HT-29 (cell line): ENCODE data around the gene DAPK1. TPM values are rescaled to one million over a fixed set of nuclear protein-coding genes. Genes with fewer than 3 reads are reported as not detected.
"Not testable (repeated sequence)": the region's sequence is repeated elsewhere in the genome, so short reads cannot be mapped to it uniquely, and the experiment has no call there.

Experiments
- DNase-seq: peaks from one replicate; pipeline ENCODE4 v3.0.0-alpha.2; 2015; ENCODE audit warnings: low spot score
- total RNA-seq: library from RNA; depleted of rRNA; stranded (reverse); fragments of >200 nt; shearing (Covaris generic); gene quantifications from 2 replicates; pipeline ENCODE4 v1.2.3, GENCODE V29; 2014

Gene DAPK1
- total RNA-seq, 1 experiment from 2014 or later = 37.1 TPM

DNA sequence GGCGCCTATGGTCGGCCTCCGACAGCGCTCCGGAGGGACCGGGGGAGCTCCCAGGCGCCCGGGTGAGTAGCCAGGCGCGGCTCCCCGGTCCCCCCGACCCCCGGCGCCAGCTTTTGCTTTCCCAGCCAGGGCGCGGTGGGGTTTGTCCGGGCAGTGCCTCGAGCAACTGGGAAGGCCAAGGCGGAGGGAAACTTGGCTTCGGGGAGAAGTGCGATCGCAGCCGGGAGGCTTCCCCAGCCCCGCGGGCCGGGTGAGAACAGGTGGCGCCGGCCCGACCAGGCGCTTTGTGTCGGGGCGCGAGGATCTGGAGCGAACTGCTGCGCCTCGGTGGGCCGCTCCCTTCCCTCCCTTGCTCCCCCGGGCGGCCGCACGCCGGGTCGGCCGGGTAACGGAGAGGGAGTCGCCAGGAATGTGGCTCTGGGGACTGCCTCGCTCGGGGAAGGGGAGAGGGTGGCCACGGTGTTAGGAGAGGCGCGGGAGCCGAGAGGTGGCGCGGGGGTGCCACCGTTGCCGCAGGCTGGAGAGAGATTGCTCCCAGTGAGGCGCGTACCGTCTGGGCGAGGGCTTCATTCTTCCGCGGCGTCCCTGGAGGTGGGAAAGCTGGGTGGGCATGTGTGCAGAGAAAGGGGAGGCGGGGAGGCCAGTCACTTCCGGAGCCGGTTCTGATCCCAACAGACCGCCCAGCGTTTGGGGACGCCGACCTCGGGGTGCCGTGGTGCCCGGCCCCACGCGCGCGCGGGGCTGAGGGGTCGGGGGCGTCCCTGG lies 561 bp downstream of the DAPK1 start:
- peak; percentile 71 for DNase-seq

DNA sequence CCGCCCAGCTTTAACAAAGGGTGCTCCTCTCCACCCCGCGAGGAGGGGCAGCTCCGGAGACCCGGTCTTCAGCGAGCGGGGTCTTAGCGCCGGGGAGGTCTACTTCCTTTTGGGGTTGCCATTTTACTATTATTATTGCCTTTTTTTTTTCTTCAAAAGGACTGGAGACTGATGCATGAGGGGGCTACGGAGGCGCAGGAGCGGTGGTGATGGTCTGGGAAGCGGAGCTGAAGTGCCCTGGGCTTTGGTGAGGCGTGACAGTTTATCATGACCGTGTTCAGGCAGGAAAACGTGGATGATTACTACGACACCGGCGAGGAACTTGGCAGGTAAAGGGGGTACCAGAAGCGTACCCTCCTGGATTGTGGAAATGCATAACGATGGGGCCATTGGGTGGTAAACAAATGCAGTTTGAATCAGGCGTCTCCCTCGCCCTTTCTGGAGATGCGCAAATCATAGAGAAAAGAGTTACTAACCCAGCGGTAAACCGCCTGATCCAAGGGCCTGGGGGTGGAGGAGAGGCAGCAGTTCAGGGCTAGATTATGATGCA lies 1.2 kb downstream of the DAPK1 start:
- DNase-seq = no peak

DNA sequence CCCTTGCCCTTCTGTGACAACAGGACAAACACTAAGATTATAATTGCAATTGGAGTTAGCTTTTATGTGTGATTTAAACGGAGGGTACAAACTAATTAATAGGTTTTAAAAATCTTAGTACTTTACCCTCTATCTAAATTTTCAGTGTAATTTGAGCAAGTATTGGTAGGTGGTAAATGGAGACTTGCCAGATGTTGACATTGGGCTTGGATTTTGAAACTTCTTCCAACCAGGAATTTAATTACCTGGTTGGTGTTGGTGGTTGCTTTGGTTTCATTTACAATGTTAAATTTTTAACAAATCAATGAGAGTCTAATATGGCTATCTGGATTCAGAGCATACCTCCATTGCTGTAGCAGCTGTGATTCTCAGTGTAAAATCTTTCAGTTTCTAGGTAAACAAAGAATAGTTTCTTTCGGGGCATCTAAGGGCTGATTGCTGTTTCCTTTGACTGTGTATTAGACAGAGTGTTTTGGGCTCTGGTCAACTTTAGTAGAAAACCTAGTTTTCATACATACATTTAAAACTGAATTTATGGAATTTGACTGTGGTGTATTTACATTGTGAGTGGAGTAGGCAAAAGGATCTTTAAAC lies 1.9 kb downstream of the DAPK1 start:
- peak; percentile 48 for DNase-seq

DNA sequence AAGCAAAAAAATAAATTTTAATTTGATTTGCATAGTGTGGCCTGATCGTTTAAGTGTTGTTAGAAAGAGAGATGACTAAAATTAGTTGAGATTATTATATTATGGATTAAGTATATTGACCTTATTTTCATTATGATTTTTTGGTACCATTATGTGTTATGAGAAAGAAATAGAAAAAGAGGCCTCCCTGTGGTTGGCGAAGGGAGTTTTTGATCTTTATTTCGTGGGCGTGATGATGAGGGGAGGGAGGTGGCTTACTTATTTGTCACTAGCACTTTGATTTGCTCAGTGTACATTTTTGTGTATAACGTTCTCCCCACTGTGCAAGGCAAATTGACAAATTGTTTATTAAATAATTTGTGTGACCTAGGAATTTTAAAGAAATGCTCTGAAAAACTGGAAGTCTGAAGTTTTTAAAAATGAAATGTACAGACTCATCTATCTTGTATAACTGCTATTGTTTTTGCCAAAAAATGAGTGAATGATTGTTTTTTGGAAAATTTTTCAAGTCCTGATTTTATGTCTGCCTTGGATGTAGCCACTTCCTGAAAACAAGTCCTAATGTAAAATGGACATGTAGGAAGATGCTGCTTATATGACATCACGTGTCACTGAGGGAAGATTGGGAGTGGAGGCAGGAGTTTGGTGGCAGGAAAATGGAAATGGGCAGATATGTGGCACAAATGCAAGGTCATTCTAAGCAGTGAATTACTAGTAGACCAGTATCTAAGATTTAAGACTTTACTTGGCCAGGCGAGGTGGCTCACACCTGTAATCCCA lies 3.0 kb downstream of the DAPK1 start:
- DNase-seq = peak; percentile 34

DNA sequence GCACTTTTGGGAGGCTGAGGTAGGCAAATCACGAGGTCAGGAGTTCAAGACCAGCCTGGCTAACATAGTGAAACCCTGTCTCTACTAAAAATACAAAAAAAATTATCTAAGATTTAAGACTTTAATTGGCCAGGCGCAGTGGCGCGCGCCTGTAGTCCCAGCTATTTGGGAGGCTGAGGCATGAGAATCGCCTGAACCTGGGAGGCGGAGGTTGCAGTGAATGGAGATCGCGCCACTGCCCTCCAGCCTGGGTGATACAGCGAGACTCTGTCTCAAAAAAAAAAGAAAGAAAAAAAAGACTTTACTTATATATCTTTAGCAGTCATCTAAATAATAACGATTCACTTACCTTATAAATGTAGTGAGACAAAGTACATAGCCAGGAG lies 3.6 kb downstream of the DAPK1 start:
- not testable (repeated sequence) for DNase-seq

DNA sequence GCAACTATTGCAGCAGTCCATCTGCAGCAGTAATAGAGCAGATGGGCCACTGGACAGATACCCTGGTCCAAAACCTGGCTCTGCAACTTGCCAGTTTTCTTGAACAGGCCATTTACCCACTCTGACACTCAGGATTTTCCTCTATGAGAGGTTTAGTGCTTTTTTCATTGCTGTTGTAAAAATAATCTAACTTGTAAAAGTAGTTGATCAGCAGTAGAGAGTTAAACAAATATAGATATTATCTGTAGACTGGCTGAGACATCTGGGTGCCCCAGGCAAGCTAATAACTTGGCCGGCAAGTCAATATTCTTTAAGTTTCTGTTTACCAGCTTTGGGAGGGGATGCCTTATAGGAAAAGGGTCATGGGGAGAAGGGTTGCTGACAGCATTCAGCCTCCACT lies 4.1 kb downstream of the DAPK1 start:
- peak; percentile 61 for DNase-seq

DNA sequence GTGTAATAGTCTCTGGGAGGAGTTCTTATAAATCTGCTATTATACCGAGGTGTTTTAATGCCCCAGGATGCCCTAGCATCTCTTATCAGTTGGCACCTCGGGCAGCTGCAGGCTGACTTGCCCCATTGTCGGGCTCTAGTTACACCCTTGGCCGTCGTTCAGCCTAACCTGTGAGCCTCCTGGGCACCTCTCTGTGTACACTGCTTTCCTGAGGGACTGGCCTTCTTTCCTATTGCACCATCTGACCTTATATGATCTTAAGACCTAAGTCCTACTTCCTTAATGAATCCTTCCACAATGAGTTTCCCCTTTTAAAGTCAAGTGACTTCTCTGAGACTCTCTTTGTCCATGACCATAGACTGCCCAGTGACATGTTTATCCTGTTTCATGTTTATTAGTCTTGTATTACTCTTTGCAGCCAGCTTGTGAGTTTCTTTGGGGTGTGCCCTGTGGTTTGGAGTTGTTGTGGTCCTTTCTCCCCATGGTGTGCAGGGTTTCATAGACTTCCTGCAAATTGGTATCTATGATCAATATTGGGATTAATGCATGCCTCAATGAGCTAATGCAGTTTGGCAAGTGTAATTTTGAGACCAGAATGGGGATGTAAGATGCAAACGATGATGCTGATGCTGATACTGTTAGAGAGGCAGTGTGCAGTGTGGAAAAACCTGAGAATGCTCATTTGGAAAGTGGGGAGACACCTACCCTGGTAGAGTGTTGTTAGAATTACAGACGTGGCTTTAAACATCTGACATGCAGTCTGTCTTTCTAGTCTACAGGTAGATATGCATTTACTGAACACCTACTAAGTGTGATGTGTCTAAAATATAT lies 4.9 kb downstream of the DAPK1 start:
- DNase-seq = peak; percentile 61

DNA sequence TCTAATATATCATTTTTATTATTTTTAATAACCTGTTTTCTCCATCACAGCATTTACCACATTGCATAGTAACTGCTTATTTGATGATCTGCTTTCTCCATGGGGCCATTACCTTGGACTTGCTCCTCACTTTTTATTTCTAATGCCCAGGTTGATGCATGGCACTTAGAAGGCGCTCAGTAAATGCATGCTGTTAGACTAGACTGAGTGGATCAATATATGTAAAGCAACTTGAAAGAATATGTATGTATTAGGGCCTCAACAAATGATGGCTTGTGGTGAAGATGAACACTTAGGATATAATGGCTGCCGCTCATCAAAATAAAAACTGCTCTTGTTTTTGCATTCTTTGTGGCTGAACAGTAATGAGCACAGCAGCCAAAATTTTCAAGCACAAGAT lies 5.8 kb downstream of the DAPK1 start:
- no peak for DNase-seq

DNA sequence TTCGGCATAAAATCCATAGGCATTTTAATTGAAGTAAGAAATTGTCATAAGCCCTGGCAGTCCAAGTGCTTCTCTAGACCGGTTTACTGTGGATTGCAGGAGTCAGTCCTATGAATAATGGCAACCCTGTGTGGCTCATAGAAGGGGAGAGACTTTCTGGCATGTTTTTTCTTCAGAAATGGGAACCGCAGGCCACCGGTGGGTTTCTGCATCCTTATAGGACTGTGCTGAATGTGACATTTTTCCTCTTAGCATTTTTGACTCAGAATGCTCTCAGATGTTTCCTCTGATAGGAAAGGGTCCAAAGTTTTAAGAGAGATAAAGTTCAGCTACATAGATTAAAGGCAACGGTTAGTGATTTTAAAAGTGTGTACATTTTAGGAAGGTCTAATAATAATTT lies 6.3 kb downstream of the DAPK1 start:
- no peak for DNase-seq

DNA sequence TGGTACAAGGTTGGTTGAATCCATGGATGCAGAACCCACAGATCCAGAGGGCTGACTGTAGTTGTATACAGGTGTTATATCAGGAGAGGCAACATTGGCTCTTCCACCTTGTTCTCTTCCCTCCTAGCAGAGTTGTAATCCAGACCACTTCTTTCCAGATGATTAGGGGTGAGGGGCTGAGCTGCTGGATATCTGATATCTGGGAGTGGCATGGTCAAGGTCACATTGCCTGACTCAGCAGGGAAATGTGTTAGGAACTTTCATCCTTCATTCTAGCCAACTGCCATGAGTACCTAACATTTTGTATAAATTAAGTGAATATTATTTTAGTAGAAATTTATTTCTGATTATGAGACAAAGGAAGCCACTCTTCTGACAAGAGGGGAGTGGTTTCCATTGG lies 7.3 kb downstream of the DAPK1 start:
- no peak for DNase-seq

DNA sequence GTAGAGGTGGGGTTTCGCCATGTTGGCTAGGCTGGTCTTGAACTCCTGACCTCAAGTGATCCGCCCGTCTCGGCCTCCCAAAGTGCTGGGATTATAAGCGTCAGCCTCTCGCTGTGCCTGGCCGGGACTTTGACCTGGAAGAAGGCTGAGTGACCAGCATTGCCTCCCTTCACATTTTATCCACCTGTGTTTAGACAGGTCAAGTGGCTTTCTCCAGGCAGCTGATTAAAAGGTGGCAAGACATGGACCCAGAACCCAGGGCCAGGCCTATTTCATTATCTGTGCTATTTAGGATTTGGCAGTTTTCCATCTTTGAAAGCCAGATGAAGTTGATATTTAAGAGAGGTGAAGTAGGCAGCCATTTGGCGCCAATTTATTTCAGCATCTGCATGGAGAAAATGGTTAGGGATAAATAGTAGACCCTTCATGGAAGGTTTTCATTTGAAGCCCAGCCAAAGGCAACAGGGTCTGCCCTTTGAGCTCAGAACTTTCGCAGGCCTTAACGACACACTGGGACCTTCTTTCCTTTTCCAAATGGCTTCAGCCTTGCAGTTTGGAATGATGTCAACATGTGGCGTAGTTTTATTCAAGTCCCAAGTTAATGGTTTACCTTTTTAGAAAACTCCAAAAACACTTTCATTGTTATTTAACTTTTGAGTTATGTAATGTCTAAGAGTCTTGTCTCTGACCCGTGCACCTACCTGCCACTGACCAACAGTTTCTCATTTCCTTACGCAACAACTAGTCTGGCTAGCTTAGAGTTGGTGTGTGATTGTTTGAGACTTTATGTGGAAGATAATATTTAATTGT lies 8.4 kb downstream of the DAPK1 start:
- no peak for DNase-seq

DNA sequence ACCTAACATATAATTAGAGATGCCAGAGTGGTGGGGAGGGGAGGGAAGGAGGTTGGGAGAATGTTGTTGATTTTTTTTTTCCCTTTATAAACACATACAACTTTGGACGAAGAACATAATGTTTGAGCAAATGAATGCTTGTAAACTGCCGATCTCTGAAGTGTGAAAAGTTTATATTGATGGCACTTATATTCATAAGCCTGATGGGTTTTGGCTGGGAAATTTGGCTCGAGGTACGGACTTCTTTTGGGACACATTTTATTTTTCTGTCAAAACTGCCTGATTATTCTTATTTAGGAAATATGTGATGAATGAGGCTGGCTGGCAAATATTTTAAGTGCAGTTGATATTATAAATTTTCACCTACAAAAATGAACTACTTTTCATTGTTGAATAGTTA lies 9.9 kb downstream of the DAPK1 start:
- DNase-seq = no peak

DNA sequence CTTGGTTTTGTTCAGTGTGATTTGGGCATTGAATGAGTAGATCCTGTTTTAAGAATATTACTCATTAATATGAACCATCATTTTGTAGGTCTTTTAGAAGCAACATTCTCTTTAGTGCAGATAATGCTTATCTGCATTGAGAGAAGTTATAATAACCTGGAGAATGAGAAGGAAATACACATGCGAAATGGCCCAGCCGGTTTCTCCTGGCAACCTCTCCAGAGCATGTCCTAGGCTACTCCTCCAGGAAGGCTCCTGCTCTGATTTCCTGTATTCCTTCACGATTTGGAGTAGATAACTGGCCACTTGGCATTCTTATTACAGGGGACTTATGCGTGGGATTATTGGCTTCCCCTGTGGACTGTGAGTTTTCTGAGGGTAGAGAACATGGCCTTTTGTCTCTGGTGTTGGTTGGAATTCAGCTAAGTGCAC lies 12.6 kb downstream of the DAPK1 start:
- DNase-seq = no peak

DNA sequence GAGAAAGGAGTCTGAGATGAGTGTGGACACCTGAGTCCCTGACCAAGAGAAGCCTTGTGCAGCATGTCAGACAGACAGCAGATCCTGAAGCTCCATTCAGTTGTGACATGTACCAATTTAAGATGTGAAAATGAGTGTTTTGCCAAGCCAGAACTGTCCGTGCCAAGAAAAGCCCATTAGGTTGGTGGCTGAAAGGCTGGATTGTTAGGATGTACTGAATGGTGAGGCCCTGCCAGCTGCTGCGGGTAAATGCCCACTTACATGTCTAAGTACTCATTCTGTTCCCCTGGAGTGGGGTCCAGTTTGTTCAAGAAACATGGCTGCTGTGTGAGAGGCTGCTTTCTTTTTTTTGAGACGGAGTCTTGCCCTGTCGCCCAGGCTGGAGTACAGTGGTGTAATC lies 14.6 kb downstream of the DAPK1 start:
- no peak for DNase-seq

DNA sequence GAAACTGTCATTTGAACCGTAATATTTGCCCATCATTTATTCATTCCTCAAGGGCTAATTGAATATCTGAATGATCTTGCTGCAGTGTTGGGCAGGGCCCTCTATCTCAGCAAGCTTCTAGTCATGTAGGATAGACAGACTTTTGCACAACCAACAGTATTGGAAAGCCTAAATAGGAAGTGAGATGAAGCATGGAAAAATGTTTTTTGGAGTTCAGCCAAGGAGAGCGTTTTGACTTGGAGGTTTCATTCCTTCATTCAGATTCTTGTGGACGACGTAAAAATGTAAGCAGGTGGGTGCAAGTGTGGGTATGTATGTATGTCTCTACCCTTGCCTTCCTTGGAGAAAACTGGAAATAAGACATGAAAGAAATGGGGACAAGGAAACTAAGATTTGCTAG lies 15.5 kb downstream of the DAPK1 start:
- no peak for DNase-seq

DNA sequence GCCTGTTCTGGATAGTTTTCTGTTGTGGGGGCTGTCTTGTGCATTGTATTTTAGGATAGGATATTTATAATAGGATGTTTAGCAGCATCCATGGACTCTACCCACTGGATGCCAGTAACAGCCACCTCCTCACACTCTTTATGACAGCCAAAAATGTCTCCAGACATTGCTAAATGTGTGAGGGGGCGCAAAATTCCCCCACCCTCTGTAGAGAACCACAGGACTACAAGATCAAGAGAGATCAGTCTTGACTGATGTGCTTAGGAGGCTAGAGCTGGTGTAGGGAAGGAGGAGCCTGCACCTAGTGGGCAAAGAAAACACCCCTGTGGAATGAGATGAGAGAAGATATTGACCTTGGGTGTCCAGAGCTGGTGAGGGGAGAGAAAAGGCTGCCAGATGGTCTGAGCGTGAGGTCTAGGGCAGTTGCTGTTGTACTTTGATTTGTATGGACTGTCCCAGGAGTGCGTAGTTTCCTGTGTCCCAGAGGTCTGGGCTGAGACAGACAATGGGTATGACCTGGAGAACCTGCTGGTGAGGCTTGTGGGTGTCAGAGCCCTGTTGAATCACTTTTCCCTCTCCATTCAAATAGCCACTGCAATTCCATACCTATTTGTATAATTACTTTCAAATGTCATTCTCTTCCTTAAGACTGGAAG lies 16.3 kb downstream of the DAPK1 start:
- no peak for DNase-seq

DNA sequence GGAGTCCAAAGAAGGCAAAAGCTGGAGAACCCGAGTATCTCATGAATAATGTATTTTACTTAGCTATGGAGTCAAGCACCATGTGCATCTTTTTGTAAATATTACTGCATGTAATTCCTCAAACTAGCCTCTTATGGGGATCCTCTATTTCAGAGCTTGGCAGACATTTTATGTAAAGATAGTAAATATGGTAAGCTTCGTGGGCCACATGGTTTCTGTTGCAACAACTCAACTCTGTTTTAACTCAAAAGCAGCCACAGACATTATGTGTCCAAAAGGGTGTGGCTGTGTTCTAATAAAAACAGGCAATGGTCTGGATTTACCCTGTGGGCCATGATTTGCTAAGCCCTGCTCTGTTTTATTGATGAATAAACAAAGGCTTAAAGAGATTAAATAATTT lies 17.3 kb downstream of the DAPK1 start:
- no peak for DNase-seq

DNA sequence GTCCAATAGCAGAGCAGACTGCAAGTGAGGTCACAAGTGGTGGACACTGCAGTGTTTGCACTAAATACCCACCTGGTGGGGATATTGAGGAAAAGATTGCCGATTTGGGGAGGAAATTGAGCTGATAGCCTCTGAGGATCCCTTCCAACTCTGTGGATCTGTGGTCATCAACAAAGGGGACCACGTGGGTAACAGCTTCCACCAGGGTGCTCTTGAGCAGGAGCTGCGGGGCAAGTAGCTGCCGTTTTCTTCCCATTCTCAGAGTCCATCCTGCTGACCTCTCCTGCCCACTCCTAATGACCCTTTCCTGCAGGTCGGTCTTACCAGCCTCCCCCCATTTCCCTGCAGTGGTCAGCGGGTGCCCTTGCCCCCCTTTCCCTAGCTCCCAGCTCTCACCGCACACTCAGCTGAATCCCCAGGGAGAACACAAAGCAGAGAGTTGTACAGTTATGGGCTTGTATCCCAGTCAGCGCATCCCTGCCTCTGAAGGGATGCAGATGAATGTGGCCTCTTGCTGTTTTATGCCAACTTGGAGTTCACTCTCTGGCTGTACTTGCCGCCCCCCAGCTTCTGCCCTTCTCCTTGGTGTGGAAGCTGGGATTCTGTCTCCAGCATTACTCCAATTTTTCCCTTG lies 18.0 kb downstream of the DAPK1 start:
- DNase-seq = no peak

DNA sequence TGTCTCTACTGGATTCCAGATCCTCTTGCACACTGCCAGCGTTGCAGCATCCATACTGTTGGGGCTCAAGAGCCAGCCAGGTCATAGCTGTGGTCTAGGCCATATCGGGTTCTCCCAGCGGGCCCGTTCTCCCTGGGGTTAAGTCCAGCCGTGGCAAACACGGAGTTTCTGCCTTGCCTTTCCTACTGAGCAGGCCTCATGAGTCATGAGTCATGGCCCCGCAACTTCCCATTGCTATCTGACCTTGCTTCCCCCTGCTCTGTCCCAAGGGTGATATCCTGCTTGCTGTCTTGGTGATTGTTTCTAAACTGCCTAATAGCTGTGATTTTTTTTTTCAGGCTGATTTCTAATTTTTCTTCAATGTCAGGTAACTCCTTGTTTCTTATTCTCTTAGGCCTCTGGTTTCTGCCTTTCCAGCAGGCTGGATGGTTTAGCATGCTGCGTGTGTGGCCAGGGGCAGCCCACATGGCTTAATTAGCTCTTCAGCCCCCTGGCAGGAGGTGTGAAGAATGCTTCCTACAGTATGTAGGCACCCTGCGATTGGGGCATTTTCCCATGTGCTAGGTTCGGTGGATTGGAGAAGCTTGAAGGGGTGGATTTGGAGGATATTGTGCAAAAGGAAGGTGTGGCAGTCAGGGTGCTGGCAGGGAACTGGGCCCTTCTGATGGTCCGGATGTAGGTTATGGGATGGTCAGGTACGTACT lies 18.7 kb downstream of the DAPK1 start:
- DNase-seq = peak; percentile 33
